ENCODE measurements around the gene ADAMTS17. TPM values are rescaled to one million over a fixed set of nuclear protein-coding genes. Genes with fewer than 3 reads are reported as not detected.

ADAMTS17 gene
- total RNA-seq, 1 donor from 2014 or later = 1.5 TPM

GRCh38 chr15:100224206-100225185, 117.3 kb downstream of the ADAMTS17 start:
- Mint-ChIP-seq H3K4me1 (peaks cover 19% of the 10 kb centered on the region), H3K27me3 (ENCODE audit: insufficient read depth, low read depth) (peaks cover 4% of the 10 kb centered on the region), H3K36me3 (no peaks in the 10 kb centered on the region), H3K4me3 (no peak overlapping the region), H3K9me3 (no peaks in the 10 kb centered on the region), H3K27ac (no peak overlapping the region)
- TF ChIP-seq EZH2phosphoT487 (IDR thresholded peaks at IDR 0.05) (no peak), EZH2 (IDR thresholded peaks at IDR 0.05) (no peak), CTCF (IDR thresholded peaks at IDR 0.05) (no peak)
- H3K36me3 ChIP-seq = no peaks in the 10 kb centered on the region
- H2AFZ ChIP-seq (replicated peaks) = no peak overlapping the region
- H3K4me1 ChIP-seq = no peaks in the 10 kb centered on the region
- H3K9ac ChIP-seq = no peak overlapping the region
- no peaks in the 10 kb centered on the region for H3K27me3 ChIP-seq
- H3K79me2 ChIP-seq (ENCODE audit: low read depth) = no peaks in the 10 kb centered on the region
- H3K27ac ChIP-seq = no peak overlapping the region
- no peak overlapping the region for H3K4me2 ChIP-seq
- no peaks in the 10 kb centered on the region for H3F3A ChIP-seq (ENCODE audit: low read depth)
- H3K4me3 ChIP-seq = no peak overlapping the region
- DNase-seq (ENCODE audit: low spot score) = no peak
- no peaks in the 10 kb centered on the region for H4K20me1 ChIP-seq (ENCODE audit: low read depth)
- H3K9me3 ChIP-seq (ENCODE audit: low read depth) = no peaks in the 10 kb centered on the region

GRCh38 chr15:100222349-100222715, 119.4 kb downstream of the ADAMTS17 start:
- Histone ChIP-seq H3K9me3 (ENCODE audit: low read depth) (no peaks in the 10 kb centered on the region), H3K27me3 (no peaks in the 10 kb centered on the region), H3K79me2 (ENCODE audit: low read depth) (no peaks in the 10 kb centered on the region), H3F3A (ENCODE audit: low read depth) (no peaks in the 10 kb centered on the region), H4K20me1 (ENCODE audit: low read depth) (no peaks in the 10 kb centered on the region), H3K9ac (no peak overlapping the region), H3K4me3 (no peak overlapping the region), H3K4me2 (no peak overlapping the region), H3K4me1 (no peaks in the 10 kb centered on the region), H2AFZ (replicated peaks) (no peak overlapping the region), H3K27ac (no peak overlapping the region), H3K36me3 (no peaks in the 10 kb centered on the region)
- DNase-seq (ENCODE audit: low spot score) = no peak
- no peaks in the 10 kb centered on the region for H3K36me3 Mint-ChIP-seq
- no peak overlapping the region for H3K27ac Mint-ChIP-seq
- H3K9me3 Mint-ChIP-seq = no peaks in the 10 kb centered on the region
- no peak overlapping the region for H3K4me3 Mint-ChIP-seq
- no peak for TF ChIP-seq EZH2phosphoT487 (IDR thresholded peaks at IDR 0.05)
- TF ChIP-seq CTCF (IDR thresholded peaks at IDR 0.05) = no peak
- TF ChIP-seq EZH2 (IDR thresholded peaks at IDR 0.05) = no peak
- peaks cover 19% of the 10 kb centered on the region for H3K4me1 Mint-ChIP-seq
- peaks cover 2% of the 10 kb centered on the region for H3K27me3 Mint-ChIP-seq (ENCODE audit: insufficient read depth, low read depth)

GRCh38 chr15:100221471-100222348, 120.1 kb downstream of the ADAMTS17 start:
- H3K9me3 Mint-ChIP-seq = no peaks in the 10 kb centered on the region
- Histone ChIP-seq H3K36me3 (no peaks in the 10 kb centered on the region), H2AFZ (replicated peaks) (no peak overlapping the region), H3K4me1 (no peaks in the 10 kb centered on the region), H3K9me3 (ENCODE audit: low read depth) (no peaks in the 10 kb centered on the region), H3K4me2 (no peak overlapping the region), H3F3A (ENCODE audit: low read depth) (no peaks in the 10 kb centered on the region), H3K27ac (no peak overlapping the region), H3K27me3 (no peaks in the 10 kb centered on the region), H3K79me2 (ENCODE audit: low read depth) (no peaks in the 10 kb centered on the region), H3K9ac (no peak overlapping the region), H4K20me1 (ENCODE audit: low read depth) (no peaks in the 10 kb centered on the region), H3K4me3 (no peak overlapping the region)
- no peaks in the 10 kb centered on the region for H3K36me3 Mint-ChIP-seq
- no peak for TF ChIP-seq EZH2phosphoT487 (IDR thresholded peaks at IDR 0.05)
- H3K27me3 Mint-ChIP-seq (ENCODE audit: insufficient read depth, low read depth) = no peaks in the 10 kb centered on the region
- no peak overlapping the region for H3K4me3 Mint-ChIP-seq
- no peak overlapping the region for H3K27ac Mint-ChIP-seq
- no peak for DNase-seq (ENCODE audit: low spot score)
- H3K4me1 Mint-ChIP-seq = peaks cover 19% of the 10 kb centered on the region

Measured in neural progenitor cell (in vitro differentiated cells).